IPS DF 6.9 (cell line): ENCODE results near the gene HSPA12B.

Source experiments
- DNase-seq: peaks from one replicate; pipeline ENCODE4 v3.0.0-alpha.2; 2013; ENCODE audit warnings: low read depth, low spot score
- H3K27ac ChIP-seq: one replicate; pipeline ENCODE4 v1.5.1; 2013; ENCODE audit warnings: low read length, control low read depth
- H3K27me3 ChIP-seq: 2 replicates; pipeline ENCODE4 v1.6.1; 2013; ENCODE audit warnings: mild to moderate bottlenecking, low read length; ENCODE audit not compliant: control insufficient read depth, insufficient read depth
- H3K36me3 ChIP-seq: 2 replicates; pipeline ENCODE4 v1.6.1; 2013; ENCODE audit warnings: low read length; ENCODE audit not compliant: control insufficient read depth, insufficient read depth
- H3K4me1 ChIP-seq: 2 replicates; pipeline ENCODE4 v1.6.1; 2013; ENCODE audit warnings: low read length; ENCODE audit not compliant: control insufficient read depth, insufficient read depth
- H3K4me3 ChIP-seq: 2 replicates; pipeline ENCODE4 v1.5.1; 2013; ENCODE audit warnings: mild to moderate bottlenecking, low read length
- H3K9me3 ChIP-seq: 2 replicates; pipeline ENCODE4 v1.6.1; 2013; ENCODE audit warnings: low read length, inconsistent platforms; ENCODE audit not compliant: control insufficient read depth, insufficient read depth
- WGBS: extraction: QIAGEN DNeasy Blood & Tissue Kit; methylation state at CpG from one replicate; pipeline ENCODE4 v1.1.7; 2013; ENCODE audit warnings: mixed read lengths, missing lambda C conversion rate; ENCODE audit not compliant: insufficient read length, insufficient coverage; 5-methylcytosine and 5-hydroxymethylcytosine counted together

HSPA12B gene

GRCh38 chr20:3797226-3797545 lies 64.7 kb downstream of the HSPA12B start:
- peaks cover 14% of the 10 kb centered on the region for H3K4me1 ChIP-seq
- H3K4me3 ChIP-seq: no peak overlapping the region; the same call in 1 of the 2 replicates
- no peak for DNase-seq
- H3K36me3 ChIP-seq: peaks cover 10% of the 10 kb centered on the region
- no CpG with 5 or more reads among the region's 5 CpGs for WGBS
- no peak overlapping the region for H3K27ac ChIP-seq
- H3K27me3 ChIP-seq: no peaks in the 10 kb centered on the region
- no peaks in the 10 kb centered on the region for H3K9me3 ChIP-seq

GRCh38 chr20:3797592-3798372 lies 65.3 kb downstream of the HSPA12B start:
- WGBS: no CpG with 5 or more reads among the region's 19 CpGs
- H3K27me3 ChIP-seq: no peaks in the 10 kb centered on the region
- DNase-seq: no peak
- peaks cover 14% of the 10 kb centered on the region for H3K36me3 ChIP-seq
- peaks cover 14% of the 10 kb centered on the region for H3K4me1 ChIP-seq
- no peak overlapping the region for H3K27ac ChIP-seq
- no peaks in the 10 kb centered on the region for H3K9me3 ChIP-seq
- no peak overlapping the region for H3K4me3 ChIP-seq

GRCh38 chr20:3798373-3798768 lies 65.9 kb downstream of the HSPA12B start:
- no peak for DNase-seq
- H3K4me1 ChIP-seq: peaks cover 14% of the 10 kb centered on the region
- no peaks in the 10 kb centered on the region for H3K27me3 ChIP-seq
- no peak overlapping the region for H3K4me3 ChIP-seq
- H3K36me3 ChIP-seq: peaks cover 20% of the 10 kb centered on the region
- H3K9me3 ChIP-seq: no peaks in the 10 kb centered on the region
- no CpG with 5 or more reads among the region's 5 CpGs for WGBS
- no peak overlapping the region for H3K27ac ChIP-seq

- WGBS: no CpG with 5 or more reads among the region's 3 CpGs
- Histone ChIP-seq H3K4me3 (no peak overlapping the region), H3K9me3 (no peaks in the 10 kb centered on the region), H3K4me1 (peaks cover 14% of the 10 kb centered on the region), H3K27ac (no peak overlapping the region), H3K36me3 (peaks cover 25% of the 10 kb centered on the region), H3K27me3 (no peaks in the 10 kb centered on the region)
- DNase-seq: no peak
Measured at GRCh38 chr20:3798908-3799248, 66.4 kb downstream of the HSPA12B start.

DNA sequence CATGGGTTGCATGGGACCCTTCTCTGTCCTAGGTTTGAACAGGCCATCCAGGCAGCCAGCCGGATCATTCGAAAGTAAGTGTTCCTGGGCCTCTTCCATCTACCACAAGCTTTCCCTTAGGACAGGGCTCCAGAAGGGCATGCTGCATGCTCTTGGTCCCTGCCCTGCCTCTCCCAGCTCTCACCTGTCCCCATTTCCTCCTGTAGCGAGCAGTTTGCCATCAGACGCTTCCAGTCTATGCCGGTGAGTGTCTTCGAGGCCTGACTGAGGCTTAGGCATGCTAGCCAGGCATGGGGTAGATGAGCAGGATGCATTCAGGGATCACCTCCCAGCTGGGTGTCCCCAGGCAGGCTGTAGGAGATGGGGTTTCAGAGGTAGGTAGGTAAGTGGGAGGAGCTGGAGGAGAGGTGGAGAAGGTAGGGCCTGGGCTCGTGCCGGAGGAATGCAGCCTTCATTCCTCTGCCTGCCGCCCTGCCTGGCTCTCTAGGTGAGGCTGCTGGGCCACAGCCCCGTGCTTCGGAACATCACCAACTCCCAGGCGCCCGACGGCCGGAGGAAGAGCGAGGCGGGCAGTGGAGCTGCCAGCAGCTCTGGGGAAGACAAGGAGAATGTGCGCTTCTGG lies 67.9 kb downstream of the HSPA12B start:
- WGBS: no CpG with 5 or more reads among the region's 18 CpGs
- peaks cover 14% of the 10 kb centered on the region for H3K4me1 ChIP-seq
- H3K27me3 ChIP-seq: no peaks in the 10 kb centered on the region
- DNase-seq: no peak
- no peaks in the 10 kb centered on the region for H3K9me3 ChIP-seq
- no peak overlapping the region for H3K27ac ChIP-seq
- H3K4me3 ChIP-seq: no peak overlapping the region
- H3K36me3 ChIP-seq: peaks cover 32% of the 10 kb centered on the region

DNA sequence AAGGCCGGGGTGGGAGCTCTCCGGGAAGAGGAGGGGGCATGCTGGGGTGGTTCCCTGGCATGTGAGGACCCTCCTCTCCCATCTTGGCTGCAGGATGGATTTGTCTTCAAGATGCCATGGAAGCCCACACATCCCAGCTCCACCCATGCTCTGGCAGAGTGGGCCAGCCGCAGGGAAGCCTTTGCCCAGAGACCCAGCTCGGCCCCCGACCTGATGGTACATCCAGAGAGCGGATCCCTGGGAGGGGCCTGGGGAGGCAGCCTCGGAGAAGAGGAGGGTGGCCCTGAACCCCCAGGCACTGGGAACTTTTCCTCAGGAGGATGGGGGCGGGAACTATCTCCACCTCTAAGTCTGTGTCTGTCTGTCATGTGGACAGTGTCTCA lies 68.4 kb downstream of the HSPA12B start:
- WGBS: no CpG with 5 or more reads among the region's 8 CpGs

DNA sequence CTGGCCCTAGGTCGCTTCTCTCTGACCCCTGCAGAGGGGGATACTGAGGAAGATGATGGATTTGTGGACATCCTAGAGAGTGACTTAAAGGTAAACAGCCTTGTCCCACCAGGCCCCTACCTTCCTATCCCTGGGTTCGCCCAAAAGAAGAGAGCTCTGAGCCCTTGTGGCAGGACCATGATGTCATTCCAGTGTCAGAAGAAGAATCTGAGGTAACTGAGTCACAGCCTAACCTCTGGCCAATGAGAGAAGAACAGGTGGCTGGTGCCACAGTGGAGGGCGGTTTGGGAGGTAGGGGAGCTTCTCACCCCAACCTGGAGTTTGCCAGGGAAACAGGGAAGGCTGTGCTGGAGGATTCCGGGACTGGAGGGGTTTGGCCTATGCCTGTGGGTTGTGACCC lies 68.8 kb downstream of the HSPA12B start:
- Histone ChIP-seq H3K36me3 (peaks cover 36% of the 10 kb centered on the region), H3K27me3 (no peaks in the 10 kb centered on the region), H3K9me3 (no peaks in the 10 kb centered on the region), H3K4me1 (peaks cover 14% of the 10 kb centered on the region), H3K4me3 (no peak overlapping the region), H3K27ac (no peak overlapping the region)
- no CpG with 5 or more reads among the region's 4 CpGs for WGBS
- DNase-seq: no peak

More for the DNA sequence above, 68.4 kb downstream of the HSPA12B start:
- no peak for DNase-seq
- peaks cover 14% of the 10 kb centered on the region for H3K4me1 ChIP-seq
- no peaks in the 10 kb centered on the region for H3K27me3 ChIP-seq
- no peak overlapping the region for H3K4me3 ChIP-seq
- H3K36me3 ChIP-seq: peaks cover 36% of the 10 kb centered on the region
- no peaks in the 10 kb centered on the region for H3K9me3 ChIP-seq
- H3K27ac ChIP-seq: no peak overlapping the region

- Histone ChIP-seq H3K4me3 (no peak overlapping the region), H3K27me3 (no peaks in the 10 kb centered on the region), H3K4me1 (peaks cover 14% of the 10 kb centered on the region), H3K9me3 (no peaks in the 10 kb centered on the region), H3K27ac (no peak overlapping the region), H3K36me3 (peaks cover 36% of the 10 kb centered on the region)
- WGBS: no CpG with 5 or more reads among the region's 13 CpGs
- DNase-seq: no peak
Measured at GRCh38 chr20:3801846-3802245, 69.4 kb downstream of the HSPA12B start.
